MV-4-11 (cell line): Measurements from ENCODE around the gene WDR82.

ENCODE experiments used
- DNase-seq: peaks from one replicate; lab custom pipeline; 2025; lab: John Stamatoyannopoulos, UW

Gene WDR82, protein sequence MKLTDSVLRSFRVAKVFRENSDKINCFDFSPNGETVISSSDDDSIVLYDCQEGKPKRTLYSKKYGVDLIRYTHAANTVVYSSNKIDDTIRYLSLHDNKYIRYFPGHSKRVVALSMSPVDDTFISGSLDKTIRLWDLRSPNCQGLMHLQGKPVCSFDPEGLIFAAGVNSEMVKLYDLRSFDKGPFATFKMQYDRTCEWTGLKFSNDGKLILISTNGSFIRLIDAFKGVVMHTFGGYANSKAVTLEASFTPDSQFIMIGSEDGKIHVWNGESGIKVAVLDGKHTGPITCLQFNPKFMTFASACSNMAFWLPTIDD

GRCh38 chr3:52278510-52279069, at the start of gene WDR82:
TSS of gene WDR82 (minus strand) at chr3:52278649. CDS start at chr3:52278361, 288 bp downstream.
- peak; percentile 82 for DNase-seq

DNA sequence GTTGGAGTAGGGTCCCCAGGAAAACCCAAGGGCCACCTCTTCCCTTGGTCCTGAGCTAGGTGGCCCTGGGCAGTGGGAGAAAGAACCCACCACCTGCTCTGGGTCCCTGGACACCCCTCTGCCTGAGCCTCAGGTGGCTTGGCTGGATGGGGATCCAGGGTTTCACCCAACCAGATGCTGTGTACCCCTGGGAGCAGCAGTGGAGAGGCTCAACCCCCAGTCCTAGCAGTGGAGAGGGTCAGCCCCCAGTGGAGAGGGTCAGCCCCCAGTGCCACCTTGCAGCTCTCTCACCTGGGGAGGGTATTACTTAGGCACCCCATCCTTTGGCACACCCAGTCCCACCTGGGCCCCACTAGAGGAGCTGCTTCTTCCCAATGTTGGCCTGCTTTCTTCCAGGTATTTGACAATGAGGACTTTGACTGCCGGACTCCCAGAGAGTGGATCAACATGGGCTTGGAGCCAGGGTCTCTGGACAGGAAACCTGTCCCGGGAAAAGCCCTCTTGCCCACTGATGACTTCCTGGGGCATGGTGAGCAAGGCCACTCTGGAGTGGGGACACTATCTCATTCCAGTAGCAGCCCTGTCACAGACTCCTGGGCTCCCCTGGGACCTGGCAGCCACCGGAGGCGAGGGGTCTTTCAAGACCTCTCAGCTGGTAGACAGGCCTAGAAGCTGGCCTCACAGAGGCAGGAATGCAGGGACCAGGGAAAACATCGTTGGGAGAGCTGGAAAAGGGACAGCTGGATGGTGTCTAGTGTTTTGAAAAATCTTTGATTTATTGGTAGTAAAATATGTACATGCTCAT, 49.2 kb upstream of the WDR82 start:
- DNase-seq: no peak

GRCh38 chr3:52326976-52327375, 48.5 kb upstream of the WDR82 start:
- DNase-seq: no peak

- no peak for DNase-seq
Measured at GRCh38 chr3:52325686-52326085, 47.2 kb upstream of the WDR82 start.

DNA sequence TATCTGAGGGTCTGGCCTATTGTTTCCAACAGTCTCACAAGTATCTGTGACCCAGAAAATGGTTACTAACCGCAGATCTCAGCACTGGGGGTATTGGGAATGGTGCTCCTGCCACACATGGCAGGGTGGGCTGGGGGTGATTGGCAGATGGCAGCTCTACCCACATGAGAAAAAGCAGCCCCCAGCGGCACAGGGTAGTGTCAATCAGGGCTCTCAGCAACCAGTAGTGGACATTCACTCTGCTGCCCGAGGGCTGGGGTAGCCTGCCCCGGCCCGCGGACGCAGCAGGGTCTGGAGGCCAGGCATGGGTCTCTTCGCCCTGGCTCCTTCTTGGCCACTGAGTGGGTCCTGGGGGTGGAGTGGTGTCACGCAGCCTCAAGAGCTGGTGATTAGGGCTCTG, 46.2 kb upstream of the WDR82 start:
- no peak for DNase-seq

- no peak for DNase-seq
Measured at GRCh38 chr3:52323526-52324295, 45.3 kb upstream of the WDR82 start.

GRCh38 chr3:52322466-52322865, 44.0 kb upstream of the WDR82 start:
- DNase-seq: no peak

GRCh38 chr3:52321481-52321880, 43.0 kb upstream of the WDR82 start:
- no peak for DNase-seq

DNA sequence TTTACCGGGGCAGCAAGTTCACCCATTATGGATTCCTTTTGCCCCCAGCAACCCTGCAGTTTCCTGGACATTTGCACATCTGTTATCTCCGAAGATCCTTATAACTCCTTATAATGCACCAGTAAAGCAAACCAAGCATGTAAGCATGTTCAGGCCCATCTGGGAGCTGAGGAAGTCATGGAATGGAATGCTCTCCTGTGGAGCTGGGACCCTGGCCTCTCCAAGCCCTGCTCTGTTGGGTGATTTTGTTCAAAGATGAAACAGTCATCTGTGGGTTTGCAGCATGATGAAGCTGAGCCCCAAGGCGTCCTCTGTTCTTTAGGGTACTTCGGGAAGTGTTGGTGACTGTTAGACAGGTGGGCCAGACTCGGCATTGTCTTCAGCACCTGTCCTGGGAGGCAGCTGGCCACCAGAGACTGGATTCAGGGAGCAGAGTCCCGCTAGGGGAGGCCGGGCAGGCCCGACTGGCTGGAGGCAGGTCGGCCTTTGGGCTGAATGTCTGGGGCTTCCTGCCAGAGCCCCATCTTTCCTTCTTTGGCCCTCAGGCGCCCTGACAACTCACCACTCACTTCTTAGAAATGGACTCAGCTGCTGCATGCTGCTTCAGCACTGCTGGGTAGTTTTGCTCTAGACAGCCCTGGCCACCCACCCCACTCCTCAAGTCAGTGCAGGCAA, 41.6 kb upstream of the WDR82 start:
- DNase-seq: no peak

DNA sequence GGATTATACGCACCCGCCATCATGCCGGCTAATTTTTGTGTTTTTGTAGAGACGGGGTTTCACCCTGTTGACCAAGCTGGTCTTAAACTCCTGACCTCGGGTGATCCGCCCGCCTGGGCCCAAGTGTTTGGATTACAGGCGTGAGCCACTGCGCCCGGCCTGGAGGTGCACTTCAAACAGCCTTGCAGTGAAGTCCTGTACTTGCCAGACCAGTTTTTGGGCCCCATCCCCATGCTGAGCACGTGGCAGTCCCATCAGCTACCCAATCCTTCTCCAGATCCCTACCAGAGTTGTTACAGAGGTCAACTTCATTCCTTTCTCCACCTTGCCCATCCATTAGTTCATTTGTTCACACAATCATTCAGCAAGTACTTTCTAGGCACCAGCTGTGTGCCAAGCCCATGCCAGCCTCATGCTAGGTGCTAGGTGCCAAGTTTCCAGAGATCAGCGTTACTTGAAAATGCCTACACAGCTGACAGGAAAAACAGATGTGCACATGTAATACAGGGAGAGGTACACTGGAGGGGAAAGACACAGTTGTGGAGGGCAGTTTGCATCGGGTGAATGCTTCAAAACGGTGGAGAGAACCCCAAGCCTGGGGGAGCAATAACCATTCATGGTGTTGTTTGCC, 39.9 kb upstream of the WDR82 start:
- DNase-seq: no peak

GRCh38 chr3:52317208-52318000, 39.0 kb upstream of the WDR82 start:
- no peak for DNase-seq

- DNase-seq: no peak
Measured at GRCh38 chr3:52315977-52316764, 37.7 kb upstream of the WDR82 start, which contains the start of gene DNAH1. TSS of gene DNAH1 (plus strand) at chr3:52316319. CDS start at chr3:52322443, 6,124 bp downstream.

GRCh38 chr3:52315006-52315405, 36.6 kb upstream of the WDR82 start:
- DNase-seq: no peak

- no peak for DNase-seq
Measured at GRCh38 chr3:52314489-52314888, 36.0 kb upstream of the WDR82 start.

- peak; percentile 96 for DNase-seq
Measured at GRCh38 chr3:52313774-52314188, 35.3 kb upstream of the WDR82 start.

DNA sequence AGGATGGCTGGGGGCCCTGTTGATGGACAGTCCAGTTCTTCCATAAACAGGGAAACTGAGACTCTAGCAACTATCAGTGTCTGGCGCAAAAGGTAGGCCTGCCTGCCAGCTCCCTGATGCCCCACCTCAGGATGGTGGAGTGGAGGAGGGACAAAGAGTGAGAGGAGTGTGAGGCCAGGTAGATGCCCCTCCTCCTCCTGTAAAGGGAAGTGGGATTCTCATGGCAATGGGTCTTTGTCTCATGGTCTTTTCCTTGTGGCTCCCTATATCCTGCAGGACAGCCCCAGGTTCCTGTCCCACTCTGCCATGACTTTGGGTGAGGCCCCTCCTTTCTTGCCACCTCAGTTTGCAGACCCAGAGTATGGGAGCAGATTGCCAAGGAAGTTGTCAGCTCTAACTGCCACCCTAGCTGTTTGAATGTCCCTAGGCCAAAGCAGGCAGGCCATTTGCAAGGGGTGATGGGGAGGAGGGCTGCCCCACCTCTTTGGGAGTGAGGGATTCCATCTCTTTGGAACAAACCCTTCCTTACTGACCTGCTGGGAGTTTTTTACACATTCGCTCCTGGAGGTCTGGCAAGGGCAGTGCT, 34.8 kb upstream of the WDR82 start:
- DNase-seq: no peak

DNA sequence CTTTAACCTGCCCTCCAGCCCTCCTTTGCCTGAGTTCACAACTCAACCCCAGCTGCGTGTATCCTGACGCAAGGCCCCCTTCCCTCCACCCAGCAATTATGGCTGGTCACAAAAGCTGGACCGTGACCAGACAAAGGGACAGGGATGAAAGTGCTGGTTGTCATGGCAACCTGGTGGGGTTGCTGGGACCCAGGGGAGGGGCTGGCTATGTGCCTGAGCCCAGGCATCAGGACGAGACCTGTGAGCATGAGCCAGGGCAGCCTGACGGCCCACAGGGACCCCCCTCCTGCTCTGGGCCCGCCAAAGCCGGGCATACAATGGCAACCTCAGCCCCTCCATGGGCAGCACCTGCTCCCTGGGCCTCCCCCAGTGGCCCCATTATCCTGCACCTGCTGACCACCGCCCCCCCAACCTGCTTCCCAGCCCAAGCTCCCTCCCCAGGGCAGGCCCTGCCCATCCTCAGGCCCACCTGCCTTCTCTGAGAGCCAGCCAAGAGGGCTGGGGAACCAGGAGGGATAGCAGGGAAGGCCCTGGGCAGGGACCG, 33.2 kb upstream of the WDR82 start:
- DNase-seq: no peak

- no peak for DNase-seq
Measured at GRCh38 chr3:52310861-52311575, 32.6 kb upstream of the WDR82 start.
